HK-2 (cell line): Measurements from ENCODE around the gene NAT14.
"Not testable (repeated sequence)": the region's sequence is repeated elsewhere in the genome, so short reads cannot be mapped to it uniquely, and the experiment has no call there.

ENCODE experiments used
- DNase-seq: peaks from one replicate; pipeline ENCODE4 v3.0.0-alpha.2; 2018; ENCODE audit not compliant: unreplicated experiment

NAT14 gene

DNA sequence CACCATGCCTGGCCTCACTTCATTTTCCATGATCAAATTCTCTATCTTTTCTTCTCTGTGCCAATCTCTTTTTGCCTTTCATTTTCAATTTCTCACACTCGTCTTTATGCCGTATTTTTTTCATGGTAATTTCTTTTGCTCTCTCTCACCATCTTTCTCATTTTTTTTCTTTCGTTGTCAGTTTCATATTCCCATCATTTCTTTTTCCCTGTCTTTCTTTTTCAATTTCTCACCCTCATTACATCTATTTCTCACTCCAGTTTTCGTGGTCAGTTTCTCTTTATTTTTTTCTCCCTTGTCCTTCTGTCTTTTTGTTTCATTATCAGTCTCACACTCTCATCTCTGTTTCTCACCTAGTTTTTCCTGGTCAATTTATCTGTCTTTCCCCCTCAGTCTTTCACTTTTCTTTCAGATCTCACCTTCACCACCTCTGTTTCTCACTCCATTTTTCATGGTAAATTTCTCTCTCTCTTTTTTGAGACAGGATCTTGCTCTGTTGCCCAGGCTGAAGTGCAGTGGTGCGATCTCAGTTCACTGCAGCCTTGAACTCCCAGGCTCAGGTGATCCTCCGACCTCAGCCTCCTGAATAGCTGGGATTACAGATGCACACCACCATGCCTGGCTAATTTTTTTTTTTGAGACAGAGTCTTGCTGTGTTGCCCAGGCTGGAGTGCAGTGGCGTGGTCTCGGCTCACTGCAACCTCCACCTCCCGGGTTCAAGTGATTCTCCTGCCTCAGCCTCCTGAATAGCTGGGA lies 17.4 kb downstream of the NAT14 start:
- no peak for DNase-seq

DNA sequence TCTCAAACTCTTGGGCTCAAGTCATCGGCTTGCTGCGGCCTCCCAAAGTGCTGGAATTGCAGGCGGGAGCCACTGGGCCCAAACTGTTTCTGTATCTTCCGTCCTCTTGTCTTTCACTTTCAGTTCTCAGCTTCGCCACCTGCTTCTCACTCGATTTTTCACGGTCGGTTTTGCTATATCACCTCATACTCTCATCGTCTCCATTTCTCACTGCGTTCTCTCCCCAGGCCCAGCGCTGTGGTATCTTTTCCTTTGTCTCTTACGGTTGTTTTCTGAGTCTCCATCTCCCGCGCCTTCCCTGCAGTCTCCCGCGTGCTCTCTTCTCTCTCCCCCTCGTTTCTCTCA lies 18.1 kb downstream of the NAT14 start:
- DNase-seq = no peak

DNA sequence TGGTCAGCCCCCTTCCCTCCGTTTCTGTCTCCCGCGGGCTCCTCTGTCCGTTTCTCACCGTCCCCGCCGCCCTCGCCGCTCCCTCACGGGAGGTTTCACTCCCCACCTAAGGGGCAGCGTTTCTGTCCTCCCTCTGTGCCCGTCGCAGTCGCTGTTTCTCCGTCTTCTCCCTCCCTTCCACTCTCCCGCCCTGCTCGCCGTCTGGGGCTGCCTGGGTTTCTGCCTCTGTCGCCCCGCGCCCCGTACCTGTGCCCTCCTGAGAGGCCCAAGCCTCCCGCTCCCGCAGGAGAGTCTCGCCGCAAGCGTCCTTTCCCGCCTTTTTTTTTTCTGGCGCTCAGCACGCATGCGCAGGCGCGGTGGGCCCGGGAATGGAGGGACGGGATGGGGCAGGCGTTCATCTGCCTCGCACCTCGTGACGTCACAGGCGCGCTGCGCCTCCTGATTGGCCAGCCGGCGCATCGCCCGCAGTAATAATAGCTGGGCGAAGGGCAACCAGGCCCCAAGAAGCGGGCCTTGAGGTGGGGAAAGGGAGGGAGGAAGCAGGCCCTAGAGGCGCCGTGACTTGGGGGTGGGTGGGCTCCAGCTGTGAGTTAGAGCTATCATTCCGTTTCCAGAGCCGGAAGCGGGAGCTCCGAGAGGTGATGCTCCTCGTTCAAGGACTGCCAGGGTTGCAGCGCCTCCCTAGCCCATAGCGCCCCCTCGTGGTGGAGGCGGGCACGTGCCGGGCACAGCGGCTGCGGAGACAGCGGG lies 18.7 kb downstream of the NAT14 start:
- peak; percentile 98 for DNase-seq

DNA sequence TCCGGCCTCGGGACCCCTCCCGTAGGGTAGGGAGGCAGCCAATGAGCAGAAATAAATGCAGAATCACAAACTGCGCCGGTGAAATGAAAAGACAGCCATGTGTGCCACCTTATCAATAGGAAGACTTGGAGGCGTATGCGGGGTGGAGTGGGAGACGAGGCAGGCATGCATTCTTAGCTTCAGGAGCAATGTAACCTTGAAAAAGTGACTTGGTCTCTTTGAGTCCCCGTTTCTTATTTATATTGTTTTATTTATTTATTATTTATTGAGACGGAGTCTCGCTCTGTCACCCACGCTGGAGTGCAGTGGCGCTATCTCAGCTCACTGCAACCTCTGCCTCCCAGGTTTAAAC lies 19.2 kb downstream of the NAT14 start:
- no peak for DNase-seq

DNA sequence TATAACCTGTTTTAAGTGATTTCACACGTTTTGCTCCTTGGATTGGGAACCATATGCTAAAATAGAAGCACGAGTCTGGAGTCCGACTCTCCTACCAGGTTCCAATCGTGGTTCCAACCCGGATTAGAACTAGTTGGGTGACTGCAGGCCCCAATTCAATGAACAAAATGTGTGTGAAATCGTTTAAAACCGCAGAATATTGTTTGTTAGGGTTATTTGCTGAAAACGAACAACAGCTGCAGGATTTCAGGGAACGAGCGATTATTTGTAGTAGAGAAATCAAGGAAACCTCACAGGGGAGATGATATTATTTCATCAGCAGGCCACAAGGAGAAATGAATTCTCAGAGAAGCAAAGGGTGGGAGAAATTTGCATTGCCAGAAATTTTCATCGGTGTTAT lies 20.0 kb downstream of the NAT14 start:
- no peak for DNase-seq

DNA sequence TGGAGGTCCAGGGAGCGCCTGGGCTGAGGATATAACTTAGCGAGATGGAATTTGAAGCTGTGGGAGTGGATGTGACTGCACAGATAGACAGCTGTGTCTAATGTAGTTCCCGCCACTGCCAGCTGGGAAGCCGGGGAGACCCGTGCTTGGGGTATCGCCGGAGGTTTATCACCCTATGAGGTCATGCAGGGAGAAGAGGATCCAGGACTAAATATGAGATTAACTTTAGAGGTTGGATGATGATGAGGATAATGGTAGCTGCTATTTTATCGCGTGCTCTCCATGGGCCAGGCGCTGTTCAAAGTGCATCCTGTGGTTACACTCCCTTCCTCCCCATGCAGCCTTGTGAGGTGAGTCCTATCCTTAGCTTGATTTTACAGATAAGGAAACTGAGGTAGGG lies 23.1 kb downstream of the NAT14 start:
- DNase-seq = no peak

DNA sequence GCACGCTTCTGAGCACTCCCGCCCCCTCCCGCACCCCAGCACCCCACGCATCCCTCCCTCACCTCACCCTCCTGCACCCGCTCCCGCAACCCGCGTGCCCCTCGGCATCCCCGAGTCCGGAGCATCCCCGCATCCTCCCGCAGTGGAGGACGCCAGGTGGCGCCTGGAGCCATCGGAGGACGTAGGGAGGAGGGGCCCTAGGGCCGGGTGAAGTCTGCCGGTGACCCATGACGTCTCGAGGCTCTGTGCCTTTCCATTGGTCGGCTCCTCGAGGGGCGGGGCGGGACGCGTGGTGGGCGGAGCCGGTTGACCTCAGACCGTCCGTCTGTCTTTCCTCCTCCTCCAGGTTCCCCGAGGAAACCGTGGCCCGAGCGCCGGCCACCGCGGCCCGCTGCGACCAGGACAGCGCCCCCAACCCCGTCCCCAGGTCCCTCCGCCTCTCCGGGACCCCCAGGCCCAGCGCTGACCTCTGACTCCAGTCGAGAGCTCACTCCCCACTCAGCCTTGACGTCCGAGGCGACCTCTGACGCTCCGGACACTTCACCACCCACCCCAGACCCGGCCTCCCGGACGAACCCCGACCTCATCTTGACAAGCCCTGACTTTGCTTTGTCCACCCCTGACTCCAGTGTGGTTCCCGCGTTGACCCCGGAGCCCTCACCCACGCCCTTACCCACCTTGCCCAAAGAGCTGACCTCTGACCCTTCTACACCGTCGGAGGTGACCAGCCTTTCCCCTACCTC lies 32.1 kb downstream of the NAT14 start:
- peak; percentile 97 for DNase-seq

DNA sequence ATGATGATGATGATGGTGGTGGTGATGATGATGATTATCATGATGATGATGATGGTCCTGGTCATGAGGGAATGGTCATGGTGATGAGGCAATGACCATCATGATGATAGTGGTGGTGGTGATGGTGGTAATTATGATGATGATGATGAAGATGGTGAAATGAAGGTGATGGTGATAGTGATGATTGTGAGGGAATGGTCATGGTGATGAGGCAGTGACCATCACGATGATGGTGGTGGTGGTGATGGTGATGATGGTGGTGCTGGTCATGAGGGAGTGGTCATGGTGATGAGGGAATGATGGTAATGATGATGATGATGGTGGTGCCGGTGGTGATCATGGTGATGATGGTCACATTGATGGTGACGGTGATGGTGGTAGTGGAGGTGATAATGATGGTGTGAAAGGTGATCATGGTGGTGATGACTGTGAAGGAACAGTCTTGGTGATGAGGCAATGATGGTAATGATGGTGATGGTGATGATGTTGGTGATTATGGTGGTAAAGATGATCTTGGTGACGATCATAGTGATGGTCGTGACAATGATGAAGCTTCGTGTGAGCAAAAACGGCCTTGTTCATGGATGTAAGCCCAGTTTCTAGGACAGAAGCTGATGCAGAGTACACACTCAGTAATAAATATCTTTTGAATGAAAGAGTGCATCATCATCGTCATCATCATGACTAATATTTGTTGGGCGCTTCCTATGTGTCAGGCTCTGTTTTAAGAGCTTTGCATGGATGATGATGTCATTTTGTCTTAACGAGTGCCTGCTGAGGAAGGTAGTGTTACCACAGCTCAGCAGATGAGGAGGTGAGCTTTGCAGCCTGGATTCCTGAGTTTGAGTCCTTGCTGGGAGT lies 34.7 kb downstream of the NAT14 start:
- DNase-seq = no peak

DNA sequence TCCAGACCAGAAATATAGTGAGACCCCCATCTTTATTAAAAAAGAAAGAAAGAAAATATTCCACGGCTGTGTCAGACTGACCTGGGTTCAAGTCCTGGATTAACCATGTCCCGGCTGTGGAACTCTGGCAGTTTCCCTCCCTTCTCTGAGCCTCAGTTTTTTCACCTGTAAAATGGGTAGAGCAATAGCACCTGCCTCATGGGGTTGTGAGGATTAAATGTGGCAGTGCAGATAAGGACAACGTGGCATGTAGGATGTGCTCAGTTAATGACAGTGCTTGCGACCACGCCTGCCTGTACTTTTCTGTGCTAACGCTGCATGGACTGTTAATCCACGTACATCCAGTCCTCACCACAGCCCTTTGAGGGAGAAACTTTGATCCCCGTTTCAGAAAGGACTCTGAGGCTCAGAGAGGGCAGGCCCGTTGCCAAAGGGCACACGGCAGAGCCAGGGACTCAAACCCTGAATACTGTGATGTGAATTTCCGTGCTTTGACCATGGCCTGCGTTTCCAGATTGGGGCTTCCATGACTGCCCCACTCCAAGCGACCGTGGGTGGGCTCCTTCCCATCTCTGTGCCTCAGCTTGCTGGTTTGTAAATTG lies 35.8 kb downstream of the NAT14 start:
- no peak for DNase-seq

DNA sequence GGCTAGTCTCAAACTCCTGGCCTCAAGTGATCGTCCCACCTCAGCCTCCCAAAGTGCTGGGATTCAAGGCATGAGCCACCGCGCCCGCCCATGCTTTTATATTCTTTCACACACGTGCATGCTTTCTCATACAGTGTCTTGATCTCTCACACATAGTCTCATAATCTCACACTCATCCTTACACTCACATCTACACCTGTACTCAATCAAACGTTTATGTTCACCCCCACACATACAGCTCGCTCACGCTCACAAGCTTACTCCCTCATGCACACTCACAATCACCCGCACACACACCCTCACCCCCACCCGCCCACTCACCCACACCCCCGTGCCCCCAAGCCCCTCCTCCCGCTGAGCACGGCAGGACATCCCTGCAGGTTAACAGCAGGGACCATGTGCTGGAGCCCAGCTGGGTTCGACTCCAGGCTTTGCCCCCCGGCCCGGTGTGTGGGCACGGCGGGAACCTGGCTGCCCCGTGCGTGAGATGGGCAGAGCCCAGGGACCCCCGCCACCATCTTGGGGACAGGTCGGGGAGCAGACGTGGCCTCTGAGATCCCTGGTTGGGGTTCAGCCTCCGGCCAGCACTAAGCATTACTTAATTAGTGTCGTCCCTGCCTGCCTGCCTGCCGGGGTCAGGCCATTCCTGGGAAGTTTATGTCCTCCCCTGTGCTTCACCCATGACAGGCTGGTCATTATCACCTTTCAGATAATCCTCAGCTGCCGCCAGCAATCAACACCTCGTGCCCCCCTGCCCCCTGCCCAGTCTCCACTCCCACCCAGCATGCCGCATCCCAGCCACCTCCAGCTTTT lies 40.5 kb downstream of the NAT14 start:
- no peak for DNase-seq

DNA sequence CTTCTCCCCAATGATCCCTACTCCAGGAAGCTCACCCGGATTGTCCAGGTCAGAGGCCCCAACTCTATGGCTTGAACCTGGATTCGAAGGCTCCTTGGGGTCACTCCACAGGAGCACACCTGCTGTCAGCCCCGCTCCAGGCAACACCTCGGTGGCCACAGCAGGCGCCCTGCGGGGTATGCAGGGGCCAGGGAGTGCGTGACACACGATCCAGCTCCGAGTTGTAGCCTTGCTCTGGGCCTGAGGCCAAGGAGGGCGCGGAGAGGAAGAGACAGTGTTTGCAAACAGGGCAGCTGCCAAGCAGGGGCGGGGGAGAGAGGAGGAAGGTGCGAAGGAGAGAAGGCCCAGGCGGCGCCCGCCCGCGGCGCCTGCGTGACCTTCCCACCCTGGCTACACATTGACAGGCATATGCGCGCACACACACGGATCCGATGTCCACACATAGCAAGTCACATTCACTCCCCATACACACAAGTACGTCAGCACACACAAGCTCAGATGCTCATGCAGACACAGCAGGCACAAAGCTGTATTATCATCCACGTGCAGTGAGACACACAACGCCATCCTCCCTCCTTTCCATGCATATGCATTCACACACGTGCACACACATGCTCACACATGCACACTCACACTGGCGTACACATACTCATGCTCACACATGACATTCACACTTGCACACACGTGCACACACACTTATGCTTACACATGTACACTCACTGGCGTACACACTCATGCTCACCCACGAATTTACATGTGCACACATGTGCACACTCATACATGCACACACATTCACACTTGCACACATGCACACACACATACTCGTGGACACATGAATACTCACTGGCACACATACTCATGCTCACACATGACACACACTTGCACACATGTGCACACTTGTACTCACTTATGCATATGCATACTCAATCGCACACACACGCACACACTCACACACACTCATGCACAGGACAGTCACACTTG lies 41.5 kb downstream of the NAT14 start:
- peak; percentile 89 for DNase-seq

DNA sequence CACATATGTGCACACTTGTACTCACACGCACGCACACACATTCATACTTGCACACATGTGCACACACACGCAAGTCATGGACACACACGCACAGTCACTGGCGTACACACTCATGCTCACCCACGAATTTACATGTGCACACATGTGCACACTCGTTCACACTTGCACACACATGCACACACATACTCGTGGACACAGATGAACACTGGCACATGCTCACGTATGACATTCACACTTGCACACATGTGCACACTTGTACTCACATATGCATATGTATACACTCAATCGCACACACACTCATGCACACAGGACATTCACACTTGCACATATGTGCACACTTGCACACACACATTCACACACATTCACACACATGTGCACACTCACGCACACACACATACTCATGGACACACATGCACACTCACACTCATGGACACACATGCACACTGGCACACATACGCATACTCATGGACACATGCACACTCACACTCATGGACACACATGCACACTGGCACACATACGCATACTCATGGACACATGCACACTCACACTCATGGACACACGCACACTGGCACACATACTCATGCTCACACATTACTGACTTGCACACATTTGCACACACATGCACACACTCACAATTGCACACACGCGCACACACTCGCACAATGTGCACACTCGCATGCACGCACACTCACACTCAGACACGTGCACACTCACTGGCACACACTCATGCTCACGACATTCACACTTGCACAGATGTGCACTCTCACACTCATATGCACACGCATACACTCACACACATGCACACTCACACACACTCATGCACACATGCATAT lies 42.4 kb downstream of the NAT14 start:
- DNase-seq = no peak

DNA sequence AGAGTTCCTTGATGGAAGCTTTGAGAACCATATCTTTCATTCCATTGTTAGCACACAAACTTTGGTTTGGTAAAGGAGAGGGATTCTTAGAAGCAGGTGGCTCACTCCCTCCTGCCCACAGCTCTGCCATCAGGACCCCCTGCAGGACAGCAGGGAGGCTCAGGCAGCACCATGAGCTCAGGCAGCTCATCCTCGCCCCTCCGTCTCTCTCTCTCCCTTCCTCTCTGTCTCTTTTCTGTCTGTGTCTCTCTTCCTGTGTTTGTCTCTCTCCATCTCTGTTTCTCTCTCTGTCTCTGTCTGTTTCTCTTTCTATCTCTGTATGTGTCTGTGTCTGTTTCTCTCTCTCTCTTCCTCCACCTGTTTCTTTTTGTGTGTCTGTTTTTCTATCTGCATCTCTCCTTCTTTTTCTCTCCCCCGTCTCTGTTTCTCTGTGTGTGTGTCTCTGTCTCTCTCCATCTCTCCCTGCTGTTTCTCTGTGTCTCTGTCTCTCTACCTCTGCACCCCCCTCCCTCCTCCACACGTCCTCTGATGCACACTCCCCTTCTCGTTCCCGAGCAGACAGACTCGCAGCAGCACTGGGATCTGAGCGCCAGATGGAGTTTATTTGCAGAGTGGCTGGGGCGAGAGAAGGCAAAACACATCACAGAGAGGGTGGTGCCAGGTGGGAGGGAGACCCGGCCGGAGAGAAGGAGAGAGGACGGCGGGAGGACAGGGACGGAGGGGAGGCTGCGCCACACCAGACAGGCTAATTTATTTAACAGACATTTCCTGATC lies 43.2 kb downstream of the NAT14 start:
- no peak for DNase-seq

DNA sequence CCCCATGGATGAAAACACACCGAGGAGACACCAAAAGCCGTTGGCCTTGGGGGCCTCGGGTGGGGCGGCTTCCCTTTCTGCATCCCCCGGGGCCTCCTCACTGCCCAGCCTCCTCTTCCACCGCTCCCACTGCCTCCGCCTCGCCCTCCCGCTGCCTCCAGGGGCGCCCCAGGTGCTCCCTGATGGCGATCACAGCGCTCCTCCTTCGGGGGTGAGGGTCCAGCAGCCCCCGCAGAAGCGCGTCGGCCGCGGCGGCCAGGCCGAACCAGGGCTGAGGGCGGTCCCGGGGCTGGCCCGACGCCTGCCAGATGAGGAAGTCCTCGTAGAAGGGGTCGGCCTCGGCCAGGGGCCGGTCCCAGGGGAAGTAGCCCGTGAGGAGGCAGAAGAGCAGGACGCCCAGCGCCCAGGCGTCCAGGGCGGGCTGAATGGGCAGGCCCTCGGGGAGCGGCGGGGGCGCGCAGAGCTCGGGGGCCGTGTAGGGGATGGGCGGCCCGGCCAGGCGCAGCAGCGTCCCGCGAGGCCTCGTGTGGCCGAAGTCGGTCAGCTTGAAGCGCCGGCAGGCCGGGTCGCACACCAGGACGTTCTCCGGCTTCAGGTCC lies 44.7 kb downstream of the NAT14 start:
- no peak for DNase-seq

DNA sequence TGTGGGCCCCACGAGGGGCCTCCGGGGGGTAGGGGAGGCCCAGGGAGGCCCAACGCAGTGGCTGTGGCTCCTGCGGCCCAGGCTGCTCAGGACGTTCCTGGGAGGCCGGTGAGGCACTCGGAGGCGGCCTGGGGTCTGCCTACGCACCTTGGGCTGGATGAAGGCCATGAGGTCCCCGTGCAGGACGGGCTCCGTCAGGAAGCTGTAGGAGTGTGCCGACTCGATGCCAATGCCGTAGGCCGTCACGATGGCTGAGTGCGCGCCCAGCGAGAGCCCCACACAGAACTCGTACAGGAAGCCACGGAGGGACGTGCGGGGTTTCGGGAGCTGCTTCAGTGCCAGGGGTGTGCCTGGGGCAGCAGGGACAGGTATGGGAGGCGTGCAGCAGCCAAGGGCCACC lies 46.0 kb downstream of the NAT14 start:
- no peak for DNase-seq

DNA sequence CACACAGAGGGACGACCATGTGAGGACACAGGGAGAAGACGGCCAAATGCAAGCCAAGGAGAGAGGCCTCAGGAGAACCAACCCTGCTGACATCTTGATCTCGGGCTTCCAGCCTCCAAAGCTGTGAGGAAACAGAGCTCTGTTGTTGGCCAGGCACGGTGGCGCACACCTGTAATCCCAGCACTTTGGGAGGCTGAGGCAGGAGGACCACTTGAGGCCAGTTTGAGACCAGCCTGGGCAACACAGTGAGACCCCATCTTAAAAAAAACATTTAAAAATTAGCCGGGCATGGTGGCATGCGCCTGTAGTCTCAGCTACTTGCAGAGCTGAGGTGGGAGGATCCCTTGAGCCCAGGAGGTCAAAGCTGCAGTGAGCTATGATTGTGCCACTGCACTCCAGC lies 49.3 kb downstream of the NAT14 start:
- not testable (repeated sequence) for DNase-seq

DNA sequence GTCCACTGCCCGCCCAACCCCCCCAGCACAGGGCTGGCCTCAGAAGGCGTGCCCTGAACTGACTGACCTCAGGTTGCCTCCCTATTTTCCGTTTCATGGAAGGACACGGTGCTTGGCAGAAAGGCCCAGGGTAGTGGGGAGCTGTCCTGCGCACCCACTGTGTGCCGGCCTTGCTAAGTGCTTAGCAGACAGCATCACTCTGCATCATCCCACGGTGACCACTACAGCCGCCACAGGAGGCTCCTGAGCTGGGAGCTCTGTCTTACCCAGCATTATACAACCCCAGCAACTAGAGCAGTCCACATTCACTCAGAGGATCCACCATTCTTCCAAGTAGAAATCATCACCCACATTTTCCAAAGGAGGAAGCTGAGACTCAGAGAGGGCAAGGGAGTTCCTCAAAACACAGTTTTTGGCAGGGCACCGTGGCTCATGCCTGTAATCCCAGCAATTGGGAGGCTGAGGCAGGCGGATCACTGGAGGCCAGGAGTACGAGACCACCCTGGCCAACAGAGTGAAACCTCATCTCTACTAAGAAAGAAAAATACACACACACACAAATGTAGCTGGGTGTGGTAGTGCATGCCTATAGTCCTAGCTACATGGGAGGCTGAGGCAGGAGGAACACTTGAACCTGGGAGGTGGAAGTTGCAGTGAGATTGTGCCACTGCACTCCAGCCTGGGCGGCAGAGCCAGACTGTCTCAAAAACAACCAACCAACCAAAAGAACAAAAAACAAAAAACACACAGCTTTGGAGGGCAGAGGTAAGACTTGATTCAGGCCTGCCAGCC lies 50.4 kb downstream of the NAT14 start:
- DNase-seq = no peak
